Neural cell (in vitro differentiated cells): ENCODE results near the gene CDH8. TPM values are rescaled to one million over a fixed set of nuclear protein-coding genes. Genes with fewer than 3 reads are reported as not detected.
"Not testable (repeated sequence)": the region's sequence is repeated elsewhere in the genome, so short reads cannot be mapped to it uniquely, and the experiment has no call there.

Experiments
- H2AFZ ChIP-seq: fragments of 200-600, 300-800 bp; sonication (generic), shearing (Covaris generic); 2 replicates; pipeline ENCODE4 v1.6.0; 2014; ENCODE audit warnings: low read depth, mild to moderate bottlenecking, antibody characterized with exemption, low read length, moderate library complexity
- H3F3A ChIP-seq: fragments of 200-600 bp; shearing (Covaris generic); 2 replicates; pipeline ENCODE4 v1.6.1; 2016; ENCODE audit warnings: mild to moderate bottlenecking, moderate library complexity, mixed read lengths, antibody characterized with exemption, low read length; ENCODE audit not compliant: insufficient read depth, poor library complexity, severe bottlenecking
- H3K27ac ChIP-seq: fragments of 200-600, 300-800 bp; sonication (generic), shearing (Covaris generic); 2 replicates; pipeline ENCODE4 v1.5.1; 2014; ENCODE audit warnings: mild to moderate bottlenecking, low read length, moderate library complexity
- H3K27me3 ChIP-seq: fragments of 300-800, 200-600 bp; sonication (generic), shearing (Covaris generic); 2 replicates; pipeline ENCODE4 v1.6.0; 2014; ENCODE audit warnings: mild to moderate bottlenecking, low read depth, low read length, moderate library complexity; ENCODE audit not compliant: insufficient read depth
- H3K36me3 ChIP-seq: fragments of 300-800, 200-600 bp; sonication (generic), shearing (Covaris generic); 2 replicates; pipeline ENCODE4 v1.5.1; 2014; ENCODE audit warnings: mild to moderate bottlenecking, antibody characterized with exemption, low read length, moderate library complexity; ENCODE audit not compliant: insufficient read depth
- H3K4me2 ChIP-seq: fragments of 300-800, 200-600 bp; sonication (generic), shearing (Covaris generic); 2 replicates; pipeline ENCODE4 v1.6.0; 2014; ENCODE audit warnings: mild to moderate bottlenecking, low read length
- H3K4me3 ChIP-seq: fragments of 300-800, 200-600 bp; sonication (generic), shearing (Covaris generic); 2 replicates; pipeline ENCODE4 v1.5.1; 2014; ENCODE audit warnings: mild to moderate bottlenecking, low read length, moderate library complexity
- H3K79me2 ChIP-seq: fragments of 200-600 bp; shearing (Covaris generic); replicated peaks from 2 replicates; pipeline ENCODE4 v1.6.0; 2014; ENCODE audit warnings: mild to moderate bottlenecking, low read length, moderate library complexity; ENCODE audit not compliant: insufficient read depth
- H3K9ac ChIP-seq: fragments of 300-800, 200-600 bp; sonication (generic), shearing (Covaris generic); 2 replicates; pipeline ENCODE4 v1.6.1; 2016; ENCODE audit warnings: mild to moderate bottlenecking, low read length, mixed read lengths
- H3K9me2 ChIP-seq: fragments of 200-600 bp; shearing (Covaris generic); 2 replicates; pipeline ENCODE4 v1.6.1; 2016; ENCODE audit warnings: mild to moderate bottlenecking, low read length, mixed read lengths; ENCODE audit not compliant: insufficient read depth
- H3K9me3 ChIP-seq: fragments of 200-600, 300-800 bp; sonication (generic), shearing (Covaris generic); 2 replicates; pipeline ENCODE4 v1.6.1; 2016; ENCODE audit warnings: mild to moderate bottlenecking, mixed run types, low read length, moderate library complexity, mixed read lengths
- H4K20me1 ChIP-seq: fragments of 200-600 bp; shearing (Covaris generic); 2 replicates; pipeline ENCODE4 v1.6.1; 2016; ENCODE audit warnings: mild to moderate bottlenecking, mixed run types; ENCODE audit not compliant: insufficient read depth
- EP300 ChIP-seq: fragments of 450-650 bp; conservative IDR thresholded peaks from 2 replicates; pipeline ENCODE4 v1.6.1; 2014; ENCODE audit warnings: antibody characterized with exemption, mild to moderate bottlenecking, moderate library complexity; ENCODE audit not compliant: poor library complexity, severe bottlenecking
- EZH2 ChIP-seq: fragments of 200-600, 300-800 bp; shearing (Covaris generic), sonication (generic); IDR thresholded peaks from 2 replicates; pipeline ENCODE4 v1.6.1; 2014; ENCODE audit warnings: antibody characterized with exemption, low read length, borderline replicate concordance, mild to moderate bottlenecking; ENCODE audit not compliant: insufficient read depth, poor library complexity, severe bottlenecking
- MXI1 ChIP-seq: fragments of 450-650 bp; conservative IDR thresholded peaks from 2 replicates; pipeline ENCODE4 v1.6.1; 2014; ENCODE audit warnings: antibody characterized with exemption, mild to moderate bottlenecking; ENCODE audit not compliant: poor library complexity, severe bottlenecking
- POLR2AphosphoS5 ChIP-seq: IDR thresholded peaks from 2 replicates; pipeline ENCODE4 v1.6.1; 2012
- RAD21 ChIP-seq: fragments of 450-650 bp; conservative IDR thresholded peaks from 2 replicates; pipeline ENCODE4 v1.6.1; 2014; ENCODE audit warnings: antibody characterized with exemption, mild to moderate bottlenecking, moderate library complexity
- REST ChIP-seq: IDR thresholded peaks from 2 replicates; pipeline ENCODE4 v1.6.1; 2012; ENCODE audit warnings: borderline replicate concordance
- SMC3 ChIP-seq: fragments of 450-650 bp; conservative IDR thresholded peaks from 2 replicates; pipeline ENCODE4 v1.6.1; 2014; ENCODE audit warnings: antibody characterized with exemption, mild to moderate bottlenecking, moderate library complexity; ENCODE audit not compliant: poor library complexity
- TAF1 ChIP-seq: IDR thresholded peaks from 2 replicates; pipeline ENCODE4 v1.6.1; 2012; ENCODE audit warnings: low read depth
- polyA plus RNA-seq: library from polyadenylated mRNA; depleted of rRNA; stranded (reverse); fragments of >200 nt; gene quantifications from 2 replicates; pipeline ENCODE4 v1.2.3, GENCODE V29; 2014
- TF ChIP-seq, protein P1 (sequence below): fragments of 450-650 bp; IDR thresholded peaks from 2 replicates; pipeline ENCODE4 v1.5.1; 2014; ENCODE audit warnings: antibody characterized with exemption, mild to moderate bottlenecking, moderate library complexity; ENCODE audit not compliant: poor library complexity, severe bottlenecking

CDH8 gene
- polyA plus RNA-seq, 1 donor from 2014 or later = 5.0 TPM

DNA sequence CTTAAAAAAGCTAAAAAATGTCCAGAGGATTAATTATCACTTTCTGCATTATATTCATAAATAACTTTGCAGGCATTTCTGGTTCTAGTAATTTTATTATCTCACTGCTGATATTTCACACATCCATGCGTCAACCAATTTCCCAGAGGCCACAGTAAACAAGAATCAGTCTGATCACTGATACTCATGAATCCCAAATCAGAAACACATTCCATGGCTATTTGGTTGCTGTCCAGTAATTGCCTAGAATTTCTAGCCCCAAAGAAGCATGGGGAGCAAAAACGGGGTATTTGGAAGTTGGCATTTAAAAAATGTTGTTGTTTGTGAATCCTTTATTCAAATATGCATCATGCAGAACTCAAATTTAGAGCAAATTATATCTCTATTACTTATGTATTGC is 244.8 kb downstream of the CDH8 start:
- H3K27me3 ChIP-seq = no peaks in the 10 kb centered on the region
- H3K9me3 ChIP-seq = no peaks in the 10 kb centered on the region
- H3F3A ChIP-seq = no peaks in the 10 kb centered on the region
- H3K4me2 ChIP-seq = no peak overlapping the region
- no peak overlapping the region for H3K9ac ChIP-seq
- TF ChIP-seq POLR2AphosphoS5 = no peak
- TF ChIP-seq EZH2 = no peak
- no peak for TF ChIP-seq REST
- no peaks in the 10 kb centered on the region for H3K9me2 ChIP-seq
- no peak overlapping the region for H3K27ac ChIP-seq
- H3K79me2 ChIP-seq = no peaks in the 10 kb centered on the region
- H4K20me1 ChIP-seq = no peaks in the 10 kb centered on the region
- no peak overlapping the region for H3K4me3 ChIP-seq
- H2AFZ ChIP-seq = no peak overlapping the region
- H3K36me3 ChIP-seq = no peaks in the 10 kb centered on the region

DNA sequence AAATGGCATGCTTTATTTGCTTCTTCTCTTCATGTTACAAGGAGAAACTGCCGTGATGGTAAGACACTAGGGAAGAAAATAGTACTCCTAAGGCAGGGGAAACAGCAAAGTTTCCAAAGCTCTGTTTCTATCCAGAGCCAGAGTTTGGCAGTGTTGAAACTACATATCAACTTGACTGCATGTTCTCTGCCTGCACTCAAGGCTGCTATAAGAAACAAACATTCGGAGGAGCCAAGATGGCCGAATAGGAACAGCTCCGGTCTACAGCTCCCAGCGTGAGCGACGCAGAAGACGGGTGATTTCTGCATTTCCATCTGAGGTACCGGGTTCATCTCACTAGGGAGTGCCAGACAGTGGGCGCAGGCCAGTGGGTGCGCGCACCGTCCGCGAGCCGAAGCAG is 254.4 kb downstream of the CDH8 start:
- not testable (repeated sequence) for H3K36me3 ChIP-seq, H3K27me3 ChIP-seq, H3F3A ChIP-seq, H3K27ac ChIP-seq, H3K9me2 ChIP-seq, H3K9me3 ChIP-seq, H4K20me1 ChIP-seq, H3K4me3 ChIP-seq, H3K9ac ChIP-seq, H3K79me2 ChIP-seq, H3K4me2 ChIP-seq, H2AFZ ChIP-seq

- H3K36me3 ChIP-seq = no peaks in the 10 kb centered on the region
- H3K4me2 ChIP-seq = no peak overlapping the region
- H3K9me3 ChIP-seq = no peaks in the 10 kb centered on the region
- no peaks in the 10 kb centered on the region for H3K9me2 ChIP-seq
- H3K27ac ChIP-seq = no peak overlapping the region
- H3K79me2 ChIP-seq = no peaks in the 10 kb centered on the region
- TF ChIP-seq RAD21 = no peak
- no peak for TF ChIP-seq POLR2AphosphoS5
- no peak for TF ChIP-seq TAF1
- no peaks in the 10 kb centered on the region for H4K20me1 ChIP-seq
- H3F3A ChIP-seq = no peaks in the 10 kb centered on the region
- no peaks in the 10 kb centered on the region for H3K27me3 ChIP-seq
- H3K9ac ChIP-seq = no peak overlapping the region
- H3K4me3 ChIP-seq = no peak overlapping the region
- H2AFZ ChIP-seq = no peak overlapping the region
Measured at GRCh38 chr16:61780161-61780560, 256.1 kb downstream of the CDH8 start.

- Histone ChIP-seq H3K9me2 (no peaks in the 10 kb centered on the region), H3K79me2 (no peaks in the 10 kb centered on the region), H3K36me3 (no peaks in the 10 kb centered on the region), H3K27me3 (no peaks in the 10 kb centered on the region), H2AFZ (no peak overlapping the region), H3K9me3 (no peaks in the 10 kb centered on the region), H3K4me3 (no peak overlapping the region), H3K27ac (no peak overlapping the region), H4K20me1 (no peaks in the 10 kb centered on the region), H3F3A (no peaks in the 10 kb centered on the region), H3K9ac (no peak overlapping the region), H3K4me2 (no peak overlapping the region)
- TF ChIP-seq POLR2AphosphoS5 = no peak
- TF ChIP-seq REST = no peak
- TF ChIP-seq EZH2 = no peak
- TF ChIP-seq, protein P1, sequence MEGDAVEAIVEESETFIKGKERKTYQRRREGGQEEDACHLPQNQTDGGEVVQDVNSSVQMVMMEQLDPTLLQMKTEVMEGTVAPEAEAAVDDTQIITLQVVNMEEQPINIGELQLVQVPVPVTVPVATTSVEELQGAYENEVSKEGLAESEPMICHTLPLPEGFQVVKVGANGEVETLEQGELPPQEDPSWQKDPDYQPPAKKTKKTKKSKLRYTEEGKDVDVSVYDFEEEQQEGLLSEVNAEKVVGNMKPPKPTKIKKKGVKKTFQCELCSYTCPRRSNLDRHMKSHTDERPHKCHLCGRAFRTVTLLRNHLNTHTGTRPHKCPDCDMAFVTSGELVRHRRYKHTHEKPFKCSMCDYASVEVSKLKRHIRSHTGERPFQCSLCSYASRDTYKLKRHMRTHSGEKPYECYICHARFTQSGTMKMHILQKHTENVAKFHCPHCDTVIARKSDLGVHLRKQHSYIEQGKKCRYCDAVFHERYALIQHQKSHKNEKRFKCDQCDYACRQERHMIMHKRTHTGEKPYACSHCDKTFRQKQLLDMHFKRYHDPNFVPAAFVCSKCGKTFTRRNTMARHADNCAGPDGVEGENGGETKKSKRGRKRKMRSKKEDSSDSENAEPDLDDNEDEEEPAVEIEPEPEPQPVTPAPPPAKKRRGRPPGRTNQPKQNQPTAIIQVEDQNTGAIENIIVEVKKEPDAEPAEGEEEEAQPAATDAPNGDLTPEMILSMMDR = no peak
- TF ChIP-seq EP300 = no peak
- TF ChIP-seq MXI1 = no peak
- TF ChIP-seq RAD21 = no peak
- no peak for TF ChIP-seq SMC3
- no peak for TF ChIP-seq TAF1
Measured at GRCh38 chr16:61770301-61770700, 265.9 kb downstream of the CDH8 start.
